HCT116 (cell line): ENCODE results near the gene PRKCQ. TPM values are rescaled to one million over a fixed set of nuclear protein-coding genes. Genes with fewer than 3 reads are reported as not detected.

Experiments used
- ATAC-seq: fragments of 200-7000 bp; cut with Tn5 transposase; 2 replicates; pipeline ENCODE4 v1.9.1; 2020; ENCODE audit warnings: mild to moderate bottlenecking, moderate library complexity
- BruUV-seq: library from RNA; stranded (reverse); fragments of 400-500 nt; replicated peaks from 2 replicates; lab custom pipeline; 2021; lab: Mats Ljungman, UMichigan
- CTCF ChIA-PET: fragments of 300-600 bp; sonication (Branson Sonifier 250); formaldehyde crosslinking; loops from one replicate; lab custom pipeline; 2021; ENCODE audit warnings: antibody characterized with exemption; lab: Charles Lee
- POLR2A ChIA-PET: fragments of 300-600, 350-600 bp; sonication (Branson Sonifier 250); formaldehyde crosslinking; loops from one replicate; lab custom pipeline; 2021; ENCODE audit warnings: antibody characterized with exemption; lab: Charles Lee
- RAD21 ChIA-PET, 2 experiments: fragments of 300-600 bp; sonication (Branson Sonifier 250); formaldehyde crosslinking; loops; one replicate each; lab custom pipeline; 2023; ENCODE audit warnings: low total read pairs in 2 of 2; ENCODE audit not compliant: uncharacterized antibody in 2 of 2, unreplicated experiment in 2 of 2, low non-redundant PET in 1 of 2; lab: Charles Lee
- DNase-seq: peaks from one replicate; pipeline ENCODE4 v3.0.0-alpha.2; 2010; ENCODE audit warnings: low read depth, low spot score
- H2AFZ ChIP-seq: fragments of 200-600 bp; shearing (Covaris generic), sonication (generic); 2 replicates; pipeline ENCODE4 v1.6.1; 2017; ENCODE audit warnings: low read depth, mixed run types, mixed read lengths, antibody characterized with exemption, low read length; ENCODE audit not compliant: poor library complexity, severe bottlenecking
- H3K27ac ChIP-seq: 2 replicates; pipeline ENCODE4 v1.5.1; 2012; ENCODE audit warnings: low read depth, low read length
- H3K27me3 ChIP-seq: fragments of 200-600 bp; sonication (generic); 2 replicates; pipeline ENCODE4 v1.6.1; 2016; ENCODE audit warnings: mixed run types, low read length, mixed read lengths; ENCODE audit not compliant: insufficient read depth
- H3K36me3 ChIP-seq, 2 experiments: fragments of 200-500 bp in 1 of 2; fragments of 200-600 bp in 1 of 2; sonication (Bioruptor generic) in 1 of 2; sonication (generic) in 1 of 2; 2 replicates each; pipeline versions ENCODE4 v1.5.1 to v1.6.1; 2014 to 2016; ENCODE audit warnings: low read length in 2 of 2, inconsistent platforms in 1 of 2, mixed read lengths in 1 of 2, mixed run types in 1 of 2; ENCODE audit not compliant: insufficient read depth in 2 of 2, control insufficient read depth in 1 of 2
- H3K4me1 ChIP-seq, 2 experiments: fragments of 200-600 bp in 1 of 2; sonication (generic) in 1 of 2; 2 replicates each; pipeline versions ENCODE4 v1.5.1 to v1.6.1; 2012 to 2017; ENCODE audit warnings: low read length in 2 of 2, inconsistent platforms in 1 of 2, mild to moderate bottlenecking in 1 of 2, mixed read lengths in 1 of 2, mixed run types in 1 of 2, moderate library complexity in 1 of 2; ENCODE audit not compliant: insufficient read depth in 2 of 2, control insufficient read depth in 1 of 2
- H3K4me2 ChIP-seq: fragments of 200-600 bp; sonication (generic); 2 replicates; pipeline ENCODE4 v1.6.1; 2017; ENCODE audit warnings: mixed run types, low read length, mixed read lengths
- H3K4me3 ChIP-seq, 2 experiments: fragments of 200-600 bp in 1 of 2; sonication (generic) in 1 of 2; replicated peaks in 1 of 2; 2 replicates each; pipeline ENCODE4 v1.5.1; 2011 to 2016; ENCODE audit warnings: low read length in 2 of 2, control low read depth in 1 of 2, low read depth in 1 of 2, mild to moderate bottlenecking in 1 of 2, mixed read lengths in 1 of 2, mixed run types in 1 of 2
- H3K79me2 ChIP-seq: fragments of 200-600 bp; sonication (generic); 2 replicates; pipeline ENCODE4 v1.6.1; 2017; ENCODE audit warnings: mild to moderate bottlenecking, mixed run types, low read length, moderate library complexity, mixed read lengths; ENCODE audit not compliant: insufficient read depth
- H3K9ac ChIP-seq: fragments of 200-600 bp; sonication (generic); 2 replicates; pipeline ENCODE4 v1.6.1; 2016; ENCODE audit warnings: low read length, mixed read lengths
- H3K9me2 ChIP-seq: fragments of 200-600 bp; sonication (generic), shearing (Covaris generic); 2 replicates; pipeline ENCODE4 v1.6.1; 2017; ENCODE audit warnings: mixed run types, mild to moderate bottlenecking, moderate library complexity; ENCODE audit not compliant: insufficient read depth
- H3K9me3 ChIP-seq, 2 experiments: fragments of 200-500 bp in 1 of 2; fragments of 200-600 bp in 1 of 2; sonication (Bioruptor generic) in 1 of 2; sonication (generic) in 1 of 2; 2 replicates each; pipeline ENCODE4 v1.6.1; 2014 to 2017; ENCODE audit warnings: low read length in 2 of 2, mixed read lengths in 2 of 2, inconsistent platforms in 1 of 2, low read depth in 1 of 2, mild to moderate bottlenecking in 1 of 2, mixed run types in 1 of 2, moderate library complexity in 1 of 2; ENCODE audit not compliant: control insufficient read depth in 1 of 2, insufficient read depth in 1 of 2
- H4K20me1 ChIP-seq: fragments of 200-600 bp; sonication (generic), shearing (Covaris generic); 2 replicates; pipeline ENCODE4 v1.6.1; 2017; ENCODE audit warnings: mixed run types, mild to moderate bottlenecking, moderate library complexity; ENCODE audit not compliant: insufficient read depth
- ATF3 ChIP-seq: IDR thresholded peaks from 2 replicates; pipeline ENCODE4 v1.6.1; 2012
- CBX3 ChIP-seq: IDR thresholded peaks from 2 replicates; pipeline ENCODE4 v1.6.1; 2012; ENCODE audit warnings: low read depth
- CEBPB ChIP-seq: IDR thresholded peaks from 2 replicates; pipeline ENCODE4 v1.6.1; 2012; ENCODE audit warnings: low read depth
- EZH2 ChIP-seq: fragments of 200-600 bp; sonication (generic); IDR thresholded peaks from 2 replicates; pipeline ENCODE4 v1.6.1; 2017; ENCODE audit warnings: antibody characterized with exemption, mixed run types
- EZH2phosphoT487 ChIP-seq: fragments of 200-600 bp; IDR thresholded peaks from 2 replicates; pipeline ENCODE4 v1.6.1; 2018; ENCODE audit warnings: antibody characterized with exemption, borderline replicate concordance
- MAX ChIP-seq: IDR thresholded peaks from 2 replicates; pipeline ENCODE4 v1.6.1; 2012
- POLR2A ChIP-seq: IDR thresholded peaks from 2 replicates; pipeline ENCODE4 v1.7.0; 2011; ENCODE audit warnings: borderline replicate concordance; ENCODE audit not compliant: insufficient read depth, insufficient read length; ENCODE audit errors: extremely low read depth
- RAD21 ChIP-seq: IDR thresholded peaks from 2 replicates; pipeline ENCODE4 v1.6.1; 2012; ENCODE audit warnings: low read depth, mild to moderate bottlenecking
- SIN3A ChIP-seq: IDR thresholded peaks from 2 replicates; pipeline ENCODE4 v1.6.1; 2012; ENCODE audit warnings: low read depth
- SP1 ChIP-seq: IDR thresholded peaks from 2 replicates; pipeline ENCODE4 v1.6.1; 2012; ENCODE audit warnings: low read depth
- SRF ChIP-seq: IDR thresholded peaks from 2 replicates; pipeline ENCODE4 v1.6.1; 2012; ENCODE audit warnings: low read depth
- TCF7L2 ChIP-seq: IDR thresholded peaks from 2 replicates; pipeline ENCODE4 v1.7.0; 2011; ENCODE audit warnings: borderline replicate concordance, inconsistent platforms; ENCODE audit not compliant: insufficient read depth, insufficient read length; ENCODE audit errors: extremely low read depth
- YY1 ChIP-seq: IDR thresholded peaks from 2 replicates; pipeline ENCODE4 v1.6.1; 2011; ENCODE audit warnings: low read length, low read depth, moderate library complexity, mild to moderate bottlenecking; ENCODE audit not compliant: insufficient replicate concordance; ENCODE audit errors: extremely low read depth
- ZFX ChIP-seq: fragments of 450-650 bp; IDR thresholded peaks from 2 replicates; pipeline ENCODE4 v1.6.1; 2017
- ZNF274 ChIP-seq: fragments of 200-500 bp; sonication (Bioruptor generic); IDR thresholded peaks from 2 replicates; pipeline ENCODE4 v1.6.1; 2014; ENCODE audit warnings: mild to moderate bottlenecking, low read depth, low read length, inconsistent platforms
- intact Hi-C: fragments of 100-400 bp; cut with micrococcal nuclease; formaldehyde crosslinking; loops from 2 replicates; pipeline ENCODE4 v1.10.0; 2022
- total RNA-seq: library from RNA; stranded (reverse); gene quantifications from one replicate; pipeline ENCODE4 v1.2.1, GENCODE V29; 2021; ENCODE audit not compliant: unreplicated experiment
- TF ChIP-seq, protein P1 (sequence below): IDR thresholded peaks from 2 replicates; pipeline ENCODE4 v1.6.1; 2012; ENCODE audit warnings: low read depth

The PRKCQ gene
- total RNA-seq, 1 experiment from 2014 or later, result 0.54 TPM

DNA sequence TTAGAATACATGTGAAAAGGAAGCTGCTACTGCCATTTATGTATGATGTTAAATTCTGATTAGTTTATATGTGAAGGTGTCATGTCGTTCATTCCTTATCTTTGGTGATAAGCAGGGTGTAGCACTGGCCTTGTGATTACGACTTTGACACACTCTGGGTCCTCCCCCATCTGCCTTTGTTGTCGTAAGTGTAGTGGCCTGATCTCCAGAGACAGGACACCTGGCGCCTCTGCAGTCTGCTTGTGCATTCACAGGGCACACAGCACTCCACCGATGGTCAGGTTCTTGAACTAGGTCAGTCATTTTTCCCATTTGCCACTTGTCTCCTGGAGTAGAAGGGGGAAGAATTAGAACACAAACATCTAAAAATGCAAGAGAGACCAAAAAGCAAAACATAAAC lies 186.0 kb downstream of the PRKCQ start (continued):
- TF ChIP-seq, protein P1, sequence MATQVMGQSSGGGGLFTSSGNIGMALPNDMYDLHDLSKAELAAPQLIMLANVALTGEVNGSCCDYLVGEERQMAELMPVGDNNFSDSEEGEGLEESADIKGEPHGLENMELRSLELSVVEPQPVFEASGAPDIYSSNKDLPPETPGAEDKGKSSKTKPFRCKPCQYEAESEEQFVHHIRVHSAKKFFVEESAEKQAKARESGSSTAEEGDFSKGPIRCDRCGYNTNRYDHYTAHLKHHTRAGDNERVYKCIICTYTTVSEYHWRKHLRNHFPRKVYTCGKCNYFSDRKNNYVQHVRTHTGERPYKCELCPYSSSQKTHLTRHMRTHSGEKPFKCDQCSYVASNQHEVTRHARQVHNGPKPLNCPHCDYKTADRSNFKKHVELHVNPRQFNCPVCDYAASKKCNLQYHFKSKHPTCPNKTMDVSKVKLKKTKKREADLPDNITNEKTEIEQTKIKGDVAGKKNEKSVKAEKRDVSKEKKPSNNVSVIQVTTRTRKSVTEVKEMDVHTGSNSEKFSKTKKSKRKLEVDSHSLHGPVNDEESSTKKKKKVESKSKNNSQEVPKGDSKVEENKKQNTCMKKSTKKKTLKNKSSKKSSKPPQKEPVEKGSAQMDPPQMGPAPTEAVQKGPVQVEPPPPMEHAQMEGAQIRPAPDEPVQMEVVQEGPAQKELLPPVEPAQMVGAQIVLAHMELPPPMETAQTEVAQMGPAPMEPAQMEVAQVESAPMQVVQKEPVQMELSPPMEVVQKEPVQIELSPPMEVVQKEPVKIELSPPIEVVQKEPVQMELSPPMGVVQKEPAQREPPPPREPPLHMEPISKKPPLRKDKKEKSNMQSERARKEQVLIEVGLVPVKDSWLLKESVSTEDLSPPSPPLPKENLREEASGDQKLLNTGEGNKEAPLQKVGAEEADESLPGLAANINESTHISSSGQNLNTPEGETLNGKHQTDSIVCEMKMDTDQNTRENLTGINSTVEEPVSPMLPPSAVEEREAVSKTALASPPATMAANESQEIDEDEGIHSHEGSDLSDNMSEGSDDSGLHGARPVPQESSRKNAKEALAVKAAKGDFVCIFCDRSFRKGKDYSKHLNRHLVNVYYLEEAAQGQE, result no peak
- TF ChIP-seq EZH2, result no peak
- TF ChIP-seq ZFX, result no peak
- TF ChIP-seq SP1, result no peak

DNA sequence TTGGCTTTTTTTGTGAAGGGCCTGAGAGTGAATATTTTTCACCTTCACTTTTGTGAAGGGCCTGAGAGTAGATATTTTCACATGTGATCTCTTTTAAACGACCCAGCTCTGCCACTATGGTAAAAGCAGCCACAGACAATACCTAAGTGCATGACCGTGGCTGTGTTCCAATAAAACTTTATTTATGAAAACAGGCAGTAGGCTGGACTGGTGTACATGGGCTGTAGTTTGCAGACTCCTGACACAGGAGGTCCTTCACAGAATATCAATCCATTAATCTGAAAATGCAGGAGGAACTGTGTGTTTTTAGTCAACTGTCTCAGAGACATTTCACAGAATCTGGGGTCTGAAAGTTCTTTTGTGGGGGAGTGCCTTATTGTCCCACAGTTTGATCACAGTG lies 186.9 kb downstream of the PRKCQ start:
- Histone ChIP-seq H3K9me2 (no peaks in the 10 kb centered on the region), H3K4me1 (no peaks in the 10 kb centered on the region), H4K20me1 (no peaks in the 10 kb centered on the region), H3K27me3 (no peaks in the 10 kb centered on the region), H3K9me3 (peaks cover 0 to 3% of the 10 kb centered on the region in 2 experiments; a peak in 1 of 4 replicates), H3K27ac (no peak overlapping the region), H3K4me2 (no peak overlapping the region), H3K36me3 (no peaks in the 10 kb centered on the region), H2AFZ (no peak overlapping the region), H3K4me3 (no peak overlapping the region), H3K79me2 (no peaks in the 10 kb centered on the region), H3K9ac (no peak overlapping the region)
- ChIA-PET RAD21 (no interaction called here), POLR2A (no interaction called here), CTCF (no interaction called here)
- TF ChIP-seq EZH2phosphoT487, result no peak
- TF ChIP-seq RAD21, result no peak
- TF ChIP-seq EZH2, result no peak
- TF ChIP-seq POLR2A, result no peak
- TF ChIP-seq MAX, result no peak
- no peak for TF ChIP-seq CEBPB
- TF ChIP-seq TCF7L2, result no peak
- no peak for TF ChIP-seq SIN3A
- no peak for TF ChIP-seq SRF
- TF ChIP-seq YY1, result no peak
- no peak for TF ChIP-seq ZNF274
- TF ChIP-seq ZFX, result no peak
- no peak for TF ChIP-seq CBX3
- TF ChIP-seq ATF3, result no peak
- TF ChIP-seq, protein P1, result no peak
- no TSS peak for BruUV-seq
- intact Hi-C loops, result no loop called here
- DNase-seq, result no peak
- ATAC-seq, result no peak
